SU-DHL-6 (cell line): Measurements from ENCODE around the gene NPTXR.

ENCODE experiments used
- H2AFZ ChIP-seq: fragments of 200-600 bp; sonication (generic); 2 replicates; pipeline ENCODE4 v1.6.1; 2014; ENCODE audit warnings: low read depth, mild to moderate bottlenecking, moderate library complexity, mixed read lengths, antibody characterized with exemption, low read length; ENCODE audit not compliant: severe bottlenecking
- H3F3A ChIP-seq: fragments of 200-600 bp; shearing (Covaris generic); 2 replicates; pipeline ENCODE4 v1.6.0; 2016; ENCODE audit warnings: antibody characterized with exemption, mild to moderate bottlenecking; ENCODE audit not compliant: insufficient read depth
- H3K27ac ChIP-seq: fragments of 200-600 bp; sonication (generic); 2 replicates; pipeline ENCODE4 v1.5.1; 2016; ENCODE audit warnings: low read depth, mild to moderate bottlenecking, low read length, moderate library complexity, mixed read lengths
- H3K27me3 ChIP-seq: fragments of 200-600 bp; sonication (generic), shearing (Covaris generic); 2 replicates; pipeline ENCODE4 v1.6.0; 2014; ENCODE audit warnings: mild to moderate bottlenecking, low read length
- H3K36me3 ChIP-seq: fragments of 200-600 bp; sonication (generic); 2 replicates; pipeline ENCODE4 v1.6.1; 2014; ENCODE audit warnings: mild to moderate bottlenecking, low read length, mixed read lengths
- H3K4me2 ChIP-seq: fragments of 300-600, 200-600 bp; shearing (Covaris generic), sonication (generic); 2 replicates; pipeline ENCODE4 v1.6.0; 2014; ENCODE audit warnings: low read length, low read depth, mild to moderate bottlenecking; ENCODE audit not compliant: poor library complexity, severe bottlenecking
- H3K4me3 ChIP-seq: fragments of 200-600 bp; sonication (generic); 2 replicates; pipeline ENCODE4 v1.5.1; 2014; ENCODE audit warnings: antibody characterized with exemption, low read length, mild to moderate bottlenecking, mixed read lengths; ENCODE audit not compliant: insufficient read depth, poor library complexity, severe bottlenecking
- H3K79me2 ChIP-seq: fragments of 200-600 bp; sonication (generic); 2 replicates; pipeline ENCODE4 v1.6.1; 2014; ENCODE audit warnings: mild to moderate bottlenecking, low read length, moderate library complexity; ENCODE audit not compliant: insufficient read depth
- H3K9ac ChIP-seq: fragments of 200-600 bp; sonication (generic); 2 replicates; pipeline ENCODE4 v1.7.0; 2014; ENCODE audit warnings: mild to moderate bottlenecking, low read length
- H3K9me2 ChIP-seq: fragments of 200-600 bp; sonication (generic); replicated peaks from 2 replicates; pipeline ENCODE4 v1.6.1; 2014; ENCODE audit warnings: low read length; ENCODE audit not compliant: insufficient read depth
- H3K9me3 ChIP-seq: fragments of 200-600 bp; sonication (generic); 2 replicates; pipeline ENCODE4 v1.6.1; 2014; ENCODE audit warnings: low read length, mixed read lengths; ENCODE audit not compliant: insufficient read depth
- H4K20me1 ChIP-seq: fragments of 200-600 bp; sonication (generic); 2 replicates; pipeline ENCODE4 v1.6.1; 2014; ENCODE audit warnings: low read depth, mild to moderate bottlenecking, antibody characterized with exemption, low read length, moderate library complexity, mixed read lengths
- CTCF ChIP-seq: fragments of 200-600 bp; sonication (generic); IDR thresholded peaks from one replicate; pipeline ENCODE4 v1.5.1; 2017; ENCODE audit warnings: antibody characterized with exemption, mild to moderate bottlenecking, low read length, moderate library complexity; ENCODE audit not compliant: insufficient read depth, poor library complexity, severe bottlenecking
- EZH2phosphoT487 ChIP-seq: fragments of 200-600 bp; sonication (generic), shearing (Covaris generic); conservative IDR thresholded peaks from 2 replicates; pipeline ENCODE4 v1.6.1; 2018; ENCODE audit warnings: mild to moderate bottlenecking, antibody characterized with exemption, low read length, moderate library complexity, mixed read lengths

NPTXR gene

DNA sequence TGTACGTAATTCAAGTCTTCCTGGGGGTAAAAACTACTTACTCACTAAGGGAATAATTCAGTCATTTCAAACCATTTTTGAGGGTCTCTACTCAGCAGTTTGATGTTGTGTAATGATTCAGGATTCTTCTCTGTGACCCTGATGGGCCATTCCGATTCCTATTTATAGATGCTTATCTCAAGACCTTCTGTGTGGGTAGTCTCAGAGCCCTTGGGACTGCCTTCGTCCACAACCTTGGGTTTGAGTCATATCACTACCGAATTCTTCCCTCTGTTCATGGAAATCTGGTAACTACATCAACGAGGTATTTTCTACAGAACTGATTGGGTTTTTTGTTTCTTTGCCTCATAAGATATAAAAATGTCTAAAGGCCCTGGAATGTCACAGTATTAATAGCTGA is 42.5 kb upstream of the NPTXR start:
- H3K4me3 ChIP-seq: no peak overlapping the region
- no peak overlapping the region for H3K27ac ChIP-seq
- H2AFZ ChIP-seq: no peak overlapping the region
- H3K36me3 ChIP-seq: no peaks in the 10 kb centered on the region
- TF ChIP-seq EZH2phosphoT487 (no peak), CTCF (no peak)
- no peak overlapping the region for H3K9ac ChIP-seq
- H3K4me2 ChIP-seq: no peak overlapping the region
- H3F3A ChIP-seq: no peaks in the 10 kb centered on the region
- H3K27me3 ChIP-seq: no peaks in the 10 kb centered on the region
- no peaks in the 10 kb centered on the region for H4K20me1 ChIP-seq
- H3K9me2 ChIP-seq: no peaks in the 10 kb centered on the region
- no peaks in the 10 kb centered on the region for H3K9me3 ChIP-seq
- H3K79me2 ChIP-seq: no peaks in the 10 kb centered on the region

DNA sequence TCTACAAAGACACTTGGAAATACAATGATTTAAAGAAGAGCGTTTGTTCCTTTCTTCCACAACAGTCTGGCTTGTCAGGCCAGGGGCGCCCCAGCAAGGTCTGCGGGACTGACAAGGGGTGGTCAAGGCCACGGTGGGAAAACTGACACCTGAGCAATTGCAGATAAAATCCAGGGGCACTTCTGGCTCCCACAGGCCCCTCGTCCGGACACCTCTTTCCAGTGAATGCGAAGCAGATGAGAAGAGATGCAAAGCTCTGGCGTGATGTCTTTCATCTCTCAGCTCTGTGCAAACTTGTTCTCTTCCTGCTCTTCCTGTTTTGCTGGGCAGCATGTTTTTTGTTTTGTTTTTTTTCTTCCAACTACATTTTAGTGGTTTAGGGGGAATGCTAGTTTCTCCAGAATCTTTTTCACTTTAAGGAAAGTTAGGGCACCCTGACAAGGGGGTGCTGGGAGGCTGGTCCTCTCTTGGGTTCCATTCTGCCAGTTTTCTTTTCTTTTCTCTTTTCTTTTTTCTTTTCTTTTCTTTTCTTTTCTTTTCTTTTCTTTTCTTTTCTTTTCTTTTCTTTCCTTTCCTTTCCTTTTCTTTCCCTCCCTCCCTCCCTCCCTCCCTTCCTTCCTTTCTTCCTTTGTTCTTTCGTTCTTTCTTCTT is 39.3 kb upstream of the NPTXR start:
- TF ChIP-seq CTCF: no peak
- no peak for TF ChIP-seq EZH2phosphoT487
- Histone ChIP-seq H2AFZ (no peak overlapping the region), H3K79me2 (no peaks in the 10 kb centered on the region), H3K27ac (no peak overlapping the region), H3K27me3 (no peaks in the 10 kb centered on the region), H3K4me2 (no peak overlapping the region), H3K4me3 (no peak overlapping the region), H3K9me3 (no peaks in the 10 kb centered on the region), H3K9ac (no peak overlapping the region), H3F3A (no peaks in the 10 kb centered on the region), H4K20me1 (no peaks in the 10 kb centered on the region), H3K9me2 (no peaks in the 10 kb centered on the region), H3K36me3 (no peaks in the 10 kb centered on the region)

- Histone ChIP-seq H3K79me2 (no peaks in the 10 kb centered on the region), H4K20me1 (no peaks in the 10 kb centered on the region), H3K9me2 (no peaks in the 10 kb centered on the region), H3K27me3 (no peaks in the 10 kb centered on the region), H3K9ac (no peak overlapping the region), H3K4me2 (no peak overlapping the region), H3K4me3 (no peak overlapping the region), H3K36me3 (no peaks in the 10 kb centered on the region), H3K9me3 (no peaks in the 10 kb centered on the region), H3F3A (no peaks in the 10 kb centered on the region), H2AFZ (no peak overlapping the region), H3K27ac (no peak overlapping the region)
- TF ChIP-seq EZH2phosphoT487 (no peak), CTCF (no peak)
Observed at GRCh38 chr22:38881997-38882879, 38.4 kb upstream of the NPTXR start.
